ENCODE measurements around the gene RPEL1. TPM values are rescaled to one million over a fixed set of nuclear protein-coding genes. Genes with fewer than 3 reads are reported as not detected.
"Not testable (repeated sequence)": the region's sequence is repeated elsewhere in the genome, so short reads cannot be mapped to it uniquely, and the experiment has no call there.

Gene RPEL1
- total RNA-seq, 1 experiment from 2014 or later, result 0.17 TPM

- no peak for DNase-seq (ENCODE audit: extremely low read depth, low read depth)
Observed at GRCh38 chr10:103232772-103233488, 12.8 kb upstream of the RPEL1 start.

DNA sequence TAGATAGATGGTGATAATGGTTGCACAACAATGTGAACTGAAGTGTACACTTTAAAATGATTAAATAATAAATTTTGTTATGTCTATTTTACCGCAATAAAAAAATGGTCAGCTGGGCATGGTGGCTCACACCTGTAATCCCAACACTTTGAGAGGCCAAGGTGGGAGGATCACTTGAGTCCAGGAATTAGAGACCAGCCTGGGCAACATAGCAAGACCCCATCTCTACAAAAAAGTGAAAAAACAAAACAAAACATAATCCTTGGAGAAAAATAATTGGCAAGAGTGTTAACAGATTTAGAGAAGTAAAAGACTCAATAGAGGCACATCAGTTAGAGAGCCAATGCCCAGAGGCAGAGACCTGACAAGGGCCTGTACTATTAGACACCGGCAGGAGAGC, 9.9 kb upstream of the RPEL1 start:
- DNase-seq (ENCODE audit: extremely low read depth, low read depth), result no peak

DNA sequence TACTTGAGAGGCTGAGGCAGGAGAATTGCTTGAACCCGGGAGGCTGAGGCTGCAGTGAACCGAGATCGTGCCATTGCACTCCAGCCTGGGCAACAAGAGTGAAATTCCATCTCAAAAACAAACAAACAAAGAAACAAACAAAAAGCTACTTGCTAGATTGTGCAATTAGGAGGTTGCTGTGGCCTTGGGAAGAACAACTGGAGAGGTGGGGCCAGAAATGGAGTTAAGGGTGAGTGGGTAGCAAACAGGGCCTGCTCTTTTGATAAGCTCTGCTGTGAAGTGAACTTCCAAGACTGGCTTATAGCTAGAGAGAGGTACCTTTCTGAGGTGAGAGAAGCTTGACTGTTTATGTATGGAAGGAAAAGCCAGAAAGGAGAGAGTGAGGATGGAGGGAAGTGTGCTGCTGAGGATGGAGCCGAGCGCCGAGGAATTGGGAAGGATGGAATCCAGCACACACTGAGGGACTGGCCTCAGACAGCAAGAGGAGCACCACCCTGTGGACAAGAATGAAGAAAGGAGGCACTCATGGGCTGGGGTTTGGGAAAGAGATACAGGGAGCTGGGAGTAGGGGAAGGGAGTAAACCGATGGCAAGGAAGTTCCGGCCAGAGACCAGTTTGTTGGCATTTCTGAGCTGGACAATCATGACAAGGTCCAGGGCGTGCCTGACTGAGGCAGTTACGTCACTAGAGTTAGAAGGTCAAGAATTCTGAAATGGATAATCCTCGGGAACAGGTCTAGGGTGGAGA, 7.0 kb upstream of the RPEL1 start:
- peak; percentile 98 for DNase-seq (ENCODE audit: extremely low read depth, low read depth)

- DNase-seq (ENCODE audit: extremely low read depth, low read depth), result peak; percentile 91
Observed at GRCh38 chr10:103241262-103242011, 4.2 kb upstream of the RPEL1 start.

GRCh38 chr10:103244666-103245271, 918 bp upstream of the RPEL1 start:
- DNase-seq (ENCODE audit: extremely low read depth, low read depth), result peak; percentile 85

GRCh38 chr10:103246324-103246723, 637 bp downstream of the RPEL1 start:
- DNase-seq (ENCODE audit: extremely low read depth, low read depth), result no peak

- DNase-seq (ENCODE audit: extremely low read depth, low read depth), result no peak
Observed at GRCh38 chr10:103254113-103254512, 8.4 kb downstream of the RPEL1 start.

DNA sequence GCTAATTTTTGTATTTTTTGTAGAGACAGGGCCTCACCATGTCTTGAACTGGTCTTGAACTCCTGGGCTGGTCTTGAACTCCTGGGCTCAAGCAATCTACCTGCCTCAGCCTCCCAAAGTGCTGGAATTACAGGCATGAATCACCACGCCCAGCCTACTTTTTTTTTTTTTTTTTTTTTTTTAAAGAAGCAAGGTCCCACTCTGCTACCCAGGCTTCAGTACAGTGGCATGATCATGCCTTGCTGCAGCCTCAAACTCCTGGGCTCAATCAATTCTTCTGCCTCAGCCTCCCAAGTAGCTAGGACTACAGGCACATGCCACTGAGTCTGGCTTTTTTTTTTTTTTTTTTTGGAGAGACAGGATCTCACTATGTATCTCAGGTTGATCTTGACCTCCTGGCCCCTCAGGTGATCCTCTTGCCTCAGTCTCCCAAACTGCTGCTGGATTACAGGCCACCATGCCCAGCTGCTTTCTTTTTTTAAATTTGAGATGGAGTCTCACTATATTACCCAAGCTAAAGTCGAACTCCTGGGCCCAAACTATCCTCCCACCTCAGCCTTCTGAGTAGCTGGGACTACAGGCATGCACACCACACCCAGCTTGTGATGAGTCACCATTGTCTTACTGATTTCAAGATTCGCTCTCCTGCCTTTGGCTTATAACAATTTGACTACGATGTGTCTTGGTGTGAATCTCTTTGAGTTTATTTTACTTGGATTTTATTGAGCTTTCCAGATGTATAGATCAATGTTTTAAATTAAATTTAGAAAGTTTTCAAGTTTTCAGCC, 9.0 kb downstream of the RPEL1 start:
- DNase-seq (ENCODE audit: extremely low read depth, low read depth), result no peak

GRCh38 chr10:103256613-103257012, 10.9 kb downstream of the RPEL1 start:
- DNase-seq (ENCODE audit: extremely low read depth, low read depth), result no peak

DNA sequence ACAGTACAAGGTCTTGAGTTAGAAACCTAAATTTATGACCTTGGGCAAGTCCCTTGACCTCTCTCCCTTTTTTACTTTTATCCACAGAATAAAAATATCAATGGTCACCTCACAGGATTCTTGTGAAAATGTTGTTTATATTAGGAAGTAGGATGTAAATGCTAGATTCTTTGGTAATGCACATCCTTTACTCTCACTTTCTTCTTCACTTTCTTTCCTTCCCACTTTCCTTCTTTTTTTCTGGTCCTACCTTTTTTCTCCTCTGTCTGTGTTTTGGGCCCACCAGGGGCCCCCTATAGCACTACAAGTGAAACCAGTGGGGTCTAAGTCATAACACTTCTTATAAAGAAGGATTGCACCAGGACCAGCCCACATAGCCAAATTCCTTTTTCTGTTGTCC, 12.1 kb downstream of the RPEL1 start:
- no peak for DNase-seq (ENCODE audit: extremely low read depth, low read depth)

DNA sequence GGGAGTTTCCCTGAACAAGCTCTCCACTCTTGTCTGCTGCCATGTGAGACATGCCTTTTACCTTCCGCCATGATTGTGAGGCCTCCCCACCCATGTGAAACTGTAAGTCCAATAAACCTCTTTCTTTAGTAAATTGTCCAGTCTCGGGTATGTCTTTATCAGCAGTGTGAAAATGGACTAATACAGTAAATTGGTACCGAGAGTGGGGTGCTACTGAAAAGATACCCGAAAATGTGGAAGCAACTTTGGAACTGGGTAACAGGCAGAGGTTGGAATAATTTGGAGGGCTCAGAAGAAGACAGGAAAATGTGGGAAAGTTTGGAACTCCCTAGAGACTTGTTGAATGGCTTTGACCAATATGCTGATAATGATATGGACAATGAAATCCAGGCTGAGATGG, 13.2 kb downstream of the RPEL1 start:
- DNase-seq (ENCODE audit: extremely low read depth, low read depth), result not testable (repeated sequence)

GRCh38 chr10:103259989-103260388, 14.3 kb downstream of the RPEL1 start:
- no peak for DNase-seq (ENCODE audit: extremely low read depth, low read depth)

GRCh38 chr10:103262229-103262628, 16.5 kb downstream of the RPEL1 start:
- DNase-seq (ENCODE audit: extremely low read depth, low read depth), result no peak

- peak; percentile 67 for DNase-seq (ENCODE audit: extremely low read depth, low read depth)
Observed at GRCh38 chr10:103265717-103266329, 20.1 kb downstream of the RPEL1 start.

- peak; percentile 89 for DNase-seq (ENCODE audit: extremely low read depth, low read depth)
Observed at GRCh38 chr10:103273041-103273441, 27.4 kb downstream of the RPEL1 start.

DNA sequence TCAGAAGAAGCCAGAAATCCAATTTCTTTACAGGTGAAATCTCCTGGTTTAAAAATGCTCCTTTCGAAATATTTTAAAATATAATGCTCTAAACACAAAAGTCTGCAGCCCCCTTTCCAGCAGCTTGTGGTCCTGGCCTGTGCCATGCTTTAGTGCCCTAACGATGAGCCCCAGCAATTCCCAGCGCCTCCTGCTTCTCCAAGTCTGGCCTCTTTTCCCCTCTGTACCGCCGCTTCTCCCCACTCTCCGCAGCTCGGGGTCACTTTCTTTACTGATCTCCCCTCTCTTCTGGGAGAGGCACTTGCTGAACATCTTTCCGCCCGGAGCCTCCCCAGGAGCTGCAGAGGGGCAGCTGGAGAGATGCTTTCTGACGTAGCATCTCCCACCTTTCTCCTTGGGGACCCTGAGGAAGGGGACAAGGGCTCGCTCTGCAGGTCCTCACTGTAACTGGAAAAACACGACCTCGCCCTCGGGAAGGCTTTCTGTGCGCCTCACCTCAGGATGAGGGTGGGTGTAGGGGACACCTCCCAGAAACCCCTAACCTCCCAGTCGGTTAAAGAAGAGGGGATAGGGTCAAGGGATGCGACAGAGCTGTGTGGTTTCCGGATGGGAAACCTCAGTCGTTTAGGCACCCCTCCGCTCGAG, 30.7 kb downstream of the RPEL1 start:
- DNase-seq (ENCODE audit: extremely low read depth, low read depth), result no peak

DNA sequence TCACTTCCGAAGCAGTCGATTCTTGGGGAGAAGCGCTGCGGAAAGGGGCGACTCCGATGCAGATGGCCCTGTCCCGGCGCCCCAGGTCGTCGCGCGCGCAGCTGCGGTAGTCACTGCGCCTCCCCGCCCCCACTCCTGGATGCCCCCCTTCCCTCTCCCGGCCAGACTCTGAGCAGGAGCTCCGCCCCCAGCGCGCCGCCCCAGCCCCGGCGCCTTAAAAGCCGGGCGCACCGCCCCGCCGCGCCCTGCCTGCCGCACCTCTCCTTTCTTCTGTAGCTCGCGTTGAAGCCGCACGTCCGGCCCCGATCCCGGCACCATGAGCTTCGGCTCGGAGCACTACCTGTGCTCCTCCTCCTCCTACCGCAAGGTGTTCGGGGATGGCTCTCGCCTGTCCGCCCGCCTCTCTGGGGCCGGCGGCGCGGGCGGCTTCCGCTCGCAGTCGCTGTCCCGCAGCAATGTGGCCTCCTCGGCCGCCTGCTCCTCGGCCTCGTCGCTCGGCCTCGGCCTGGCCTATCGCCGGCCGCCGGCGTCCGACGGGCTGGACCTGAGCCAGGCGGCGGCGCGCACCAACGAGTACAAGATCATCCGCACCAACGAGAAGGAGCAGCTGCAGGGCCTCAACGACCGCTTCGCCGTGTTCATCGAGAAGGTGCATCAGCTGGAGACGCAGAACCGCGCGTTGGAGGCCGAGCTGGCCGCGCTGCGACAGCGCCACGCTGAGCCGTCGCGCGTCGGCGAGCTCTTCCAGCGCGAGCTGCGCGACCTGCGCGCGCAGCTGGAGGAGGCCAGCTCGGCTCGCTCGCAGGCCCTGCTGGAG, 31.4 kb downstream of the RPEL1 start, which contains the start of gene INA:
Gene INA, plus strand, starts transcription at position 243 of the 817 bp plus-strand sequence. Its CDS starts 74 bp downstream, at position 317.
- no peak for DNase-seq (ENCODE audit: extremely low read depth, low read depth)
